ENCODE results near the gene SLC4A5.
"Not testable (repeated sequence)": the region's sequence is repeated elsewhere in the genome, so short reads cannot be mapped to it uniquely, and the experiment has no call there.

The SLC4A5 gene

GRCh38 chr2:74201196-74201595 is 142.0 kb downstream of the SLC4A5 start:
- DNase-seq, result no peak
- no peak for ATAC-seq (replicated peaks)
- Mint-ChIP-seq H3K27me3 (no peaks in the 10 kb centered on the region), H3K36me3 (ENCODE audit: insufficient read depth) (peaks cover 11% of the 10 kb centered on the region), H3K4me3 (peak overlapping the region in 1 of 2 donors; percentile 9), H3K4me1 (ENCODE audit: low read depth in 2 of 2) (peaks cover 35 to 41% of the 10 kb centered on the region in 2 donors), H3K27ac (peak overlapping the region in 1 of 2 donors; percentile 29), H3K9me3 (no peaks in the 10 kb centered on the region)

GRCh38 chr2:74199871-74200305 is 143.3 kb downstream of the SLC4A5 start:
- H3K4me1 Mint-ChIP-seq (ENCODE audit: low read depth in 2 of 2), result peaks cover 24 to 28% of the 10 kb centered on the region in 2 donors
- H3K27ac Mint-ChIP-seq, result peak overlapping the region; percentile 30 to 93
- H3K36me3 Mint-ChIP-seq (ENCODE audit: insufficient read depth), result peaks cover 11% of the 10 kb centered on the region
- ATAC-seq (replicated peaks) (no peak), DNase-seq (no peak)
- H3K9me3 Mint-ChIP-seq, result no peaks in the 10 kb centered on the region
- H3K27me3 Mint-ChIP-seq, result no peaks in the 10 kb centered on the region
- H3K4me3 Mint-ChIP-seq, result peak overlapping the region; percentile 90 to 91

GRCh38 chr2:74199275-74199701 is 143.9 kb downstream of the SLC4A5 start:
- Mint-ChIP-seq H3K4me3 (peak overlapping the region; percentile 90 to 91), H3K9me3 (no peaks in the 10 kb centered on the region), H3K4me1 (ENCODE audit: low read depth in 2 of 2) (peaks cover 21 to 23% of the 10 kb centered on the region in 2 donors), H3K27me3 (no peaks in the 10 kb centered on the region), H3K27ac (peak overlapping the region; percentile 93 to 98), H3K36me3 (ENCODE audit: insufficient read depth) (peaks cover 11% of the 10 kb centered on the region)
- ATAC-seq (replicated peaks), result peak; percentile 6
- DNase-seq, result peak in 1 of 3 experiments; percentile 15

- no peaks in the 10 kb centered on the region for H3K27me3 Mint-ChIP-seq
- ATAC-seq (replicated peaks) (peak; percentile 86), DNase-seq (peak; percentile 84 to 87 (median 86))
- peak within 1 kb of the TSS; percentile 93 to 98 for H3K27ac Mint-ChIP-seq
- H3K4me3 Mint-ChIP-seq, result peak within 1 kb of the TSS; percentile 90 to 91
- peaks cover 11% of the 10 kb centered on the region for H3K36me3 Mint-ChIP-seq (ENCODE audit: insufficient read depth)
- H3K4me1 Mint-ChIP-seq (ENCODE audit: low read depth in 2 of 2), result peaks cover 21 to 23% of the 10 kb centered on the region in 2 donors
- H3K9me3 Mint-ChIP-seq, result no peaks in the 10 kb centered on the region
Measured at GRCh38 chr2:74198461-74199274, 144.5 kb downstream of the SLC4A5 start, which contains the start of gene MTHFD2. Gene MTHFD2, plus strand, starts transcription at chr2:74198615. Its CDS starts 27 bp downstream, at chr2:74198642.

- Mint-ChIP-seq H3K36me3 (ENCODE audit: insufficient read depth) (peaks cover 11% of the 10 kb centered on the region), H3K27ac (peak overlapping the region; percentile 93 to 98), H3K4me3 (peak overlapping the region; percentile 90 to 91), H3K9me3 (no peaks in the 10 kb centered on the region), H3K4me1 (ENCODE audit: low read depth in 2 of 2) (peaks cover 21 to 23% of the 10 kb centered on the region in 2 donors), H3K27me3 (no peaks in the 10 kb centered on the region)
- no peak for ATAC-seq (replicated peaks)
- DNase-seq, result no peak
Measured at GRCh38 chr2:74198023-74198460, 145.2 kb downstream of the SLC4A5 start.

- no peak overlapping the region for H3K4me3 Mint-ChIP-seq
- H3K9me3 Mint-ChIP-seq, result no peaks in the 10 kb centered on the region
- H3K27ac Mint-ChIP-seq, result no peak overlapping the region
- H3K36me3 Mint-ChIP-seq (ENCODE audit: insufficient read depth), result peaks cover 11% of the 10 kb centered on the region
- no peaks in the 10 kb centered on the region for H3K27me3 Mint-ChIP-seq
- H3K4me1 Mint-ChIP-seq (ENCODE audit: low read depth in 2 of 2), result peaks cover 21 to 23% of the 10 kb centered on the region in 2 donors
- no peak for DNase-seq
- ATAC-seq (replicated peaks), result no peak
Measured at GRCh38 chr2:74197049-74197448, 146.2 kb downstream of the SLC4A5 start.

- peaks cover 17% of the 10 kb centered on the region in 2 donors for H3K4me1 Mint-ChIP-seq (ENCODE audit: low read depth in 2 of 2)
Measured at GRCh38 chr2:74194799-74195198, 148.4 kb downstream of the SLC4A5 start.

GRCh38 chr2:74191596-74192380 is 151.4 kb downstream of the SLC4A5 start:
- H3K27me3 Mint-ChIP-seq, result peaks cover 0 to 9% of the 10 kb centered on the region in 2 donors
- DNase-seq (no peak), ATAC-seq (replicated peaks) (no peak)

More at GRCh38 chr2:74194799-74195198, 148.4 kb downstream of the SLC4A5 start:
- no peak for ATAC-seq (replicated peaks)
- peaks cover 0 to 9% of the 10 kb centered on the region in 2 donors for H3K27me3 Mint-ChIP-seq
- no peak overlapping the region for H3K4me3 Mint-ChIP-seq
- no peak for DNase-seq
- no peak overlapping the region for H3K27ac Mint-ChIP-seq
- peaks cover 11% of the 10 kb centered on the region for H3K36me3 Mint-ChIP-seq (ENCODE audit: insufficient read depth)
- H3K9me3 Mint-ChIP-seq, result no peaks in the 10 kb centered on the region

GRCh38 chr2:74188696-74189095 is 154.5 kb downstream of the SLC4A5 start:
- ATAC-seq (replicated peaks) (no peak), DNase-seq (no peak)
- peaks cover 4% of the 10 kb centered on the region in 2 donors for H3K4me1 Mint-ChIP-seq (ENCODE audit: low read depth in 2 of 2)
- no peaks in the 10 kb centered on the region for H3K9me3 Mint-ChIP-seq
- H3K27ac Mint-ChIP-seq, result no peak overlapping the region
- H3K36me3 Mint-ChIP-seq (ENCODE audit: insufficient read depth), result no peaks in the 10 kb centered on the region
- peaks cover 0 to 9% of the 10 kb centered on the region in 2 donors for H3K27me3 Mint-ChIP-seq
- no peak overlapping the region for H3K4me3 Mint-ChIP-seq

More at GRCh38 chr2:74191596-74192380, 151.4 kb downstream of the SLC4A5 start:
- no peaks in the 10 kb centered on the region for H3K4me1 Mint-ChIP-seq (ENCODE audit: low read depth in 2 of 2)
- H3K27ac Mint-ChIP-seq, result no peak overlapping the region
- H3K36me3 Mint-ChIP-seq (ENCODE audit: insufficient read depth), result no peaks in the 10 kb centered on the region
- H3K9me3 Mint-ChIP-seq, result no peaks in the 10 kb centered on the region
- H3K4me3 Mint-ChIP-seq, result no peak overlapping the region

- peaks cover 0 to 9% of the 10 kb centered on the region in 2 donors for H3K27me3 Mint-ChIP-seq
- H3K27ac Mint-ChIP-seq, result no peak overlapping the region
- no peak for DNase-seq
Measured at GRCh38 chr2:74188018-74188601, 155.1 kb downstream of the SLC4A5 start.

GRCh38 chr2:74186706-74187105 is 156.5 kb downstream of the SLC4A5 start:
- not testable (repeated sequence) for H3K27me3 Mint-ChIP-seq; H3K9me3 Mint-ChIP-seq; DNase-seq; ATAC-seq (replicated peaks); H3K27ac Mint-ChIP-seq; H3K36me3 Mint-ChIP-seq (ENCODE audit: insufficient read depth); H3K4me1 Mint-ChIP-seq (ENCODE audit: low read depth in 2 of 2); H3K4me3 Mint-ChIP-seq

More at GRCh38 chr2:74188018-74188601, 155.1 kb downstream of the SLC4A5 start:
- no peaks in the 10 kb centered on the region for H3K9me3 Mint-ChIP-seq
- ATAC-seq (replicated peaks), result no peak
- peaks cover 4% of the 10 kb centered on the region in 2 donors for H3K4me1 Mint-ChIP-seq (ENCODE audit: low read depth in 2 of 2)
- no peak overlapping the region for H3K4me3 Mint-ChIP-seq
- H3K36me3 Mint-ChIP-seq (ENCODE audit: insufficient read depth), result no peaks in the 10 kb centered on the region

GRCh38 chr2:74186038-74186437 is 157.2 kb downstream of the SLC4A5 start:
- ATAC-seq (replicated peaks), result peak; percentile 91
- peak in 1 of 3 experiments; percentile 10 for DNase-seq
- Mint-ChIP-seq H3K27me3 (peaks cover 0 to 4% of the 10 kb centered on the region in 2 donors), H3K4me3 (peak overlapping the region in 1 of 2 donors; percentile 37), H3K36me3 (ENCODE audit: insufficient read depth) (no peaks in the 10 kb centered on the region), H3K27ac (peak overlapping the region in 1 of 2 donors; percentile 81), H3K4me1 (ENCODE audit: low read depth in 2 of 2) (peaks cover 4% of the 10 kb centered on the region in 2 donors), H3K9me3 (no peaks in the 10 kb centered on the region)

- Mint-ChIP-seq H3K4me1 (ENCODE audit: low read depth in 2 of 2) (peaks cover 5 to 11% of the 10 kb centered on the region in 2 donors), H3K4me3 (no peak overlapping the region), H3K9me3 (no peaks in the 10 kb centered on the region), H3K27me3 (no peaks in the 10 kb centered on the region), H3K36me3 (ENCODE audit: insufficient read depth) (peaks cover 6% of the 10 kb centered on the region), H3K27ac (no peak overlapping the region)
- DNase-seq (no peak), ATAC-seq (replicated peaks) (no peak)
Measured at GRCh38 chr2:74183878-74184277, 159.3 kb downstream of the SLC4A5 start.

All from effector memory CD8-positive, alpha-beta T cell (primary cell).